Measurements from ENCODE around the gene ADAMTSL1. TPM values are rescaled to one million over a fixed set of nuclear protein-coding genes. Genes with fewer than 3 reads are reported as not detected.

Gene ADAMTSL1
- polyA plus RNA-seq, 2 of the 4 experiments (the other 2 are of a cell fraction): 0.03 TPM; not detected in 1

DNA sequence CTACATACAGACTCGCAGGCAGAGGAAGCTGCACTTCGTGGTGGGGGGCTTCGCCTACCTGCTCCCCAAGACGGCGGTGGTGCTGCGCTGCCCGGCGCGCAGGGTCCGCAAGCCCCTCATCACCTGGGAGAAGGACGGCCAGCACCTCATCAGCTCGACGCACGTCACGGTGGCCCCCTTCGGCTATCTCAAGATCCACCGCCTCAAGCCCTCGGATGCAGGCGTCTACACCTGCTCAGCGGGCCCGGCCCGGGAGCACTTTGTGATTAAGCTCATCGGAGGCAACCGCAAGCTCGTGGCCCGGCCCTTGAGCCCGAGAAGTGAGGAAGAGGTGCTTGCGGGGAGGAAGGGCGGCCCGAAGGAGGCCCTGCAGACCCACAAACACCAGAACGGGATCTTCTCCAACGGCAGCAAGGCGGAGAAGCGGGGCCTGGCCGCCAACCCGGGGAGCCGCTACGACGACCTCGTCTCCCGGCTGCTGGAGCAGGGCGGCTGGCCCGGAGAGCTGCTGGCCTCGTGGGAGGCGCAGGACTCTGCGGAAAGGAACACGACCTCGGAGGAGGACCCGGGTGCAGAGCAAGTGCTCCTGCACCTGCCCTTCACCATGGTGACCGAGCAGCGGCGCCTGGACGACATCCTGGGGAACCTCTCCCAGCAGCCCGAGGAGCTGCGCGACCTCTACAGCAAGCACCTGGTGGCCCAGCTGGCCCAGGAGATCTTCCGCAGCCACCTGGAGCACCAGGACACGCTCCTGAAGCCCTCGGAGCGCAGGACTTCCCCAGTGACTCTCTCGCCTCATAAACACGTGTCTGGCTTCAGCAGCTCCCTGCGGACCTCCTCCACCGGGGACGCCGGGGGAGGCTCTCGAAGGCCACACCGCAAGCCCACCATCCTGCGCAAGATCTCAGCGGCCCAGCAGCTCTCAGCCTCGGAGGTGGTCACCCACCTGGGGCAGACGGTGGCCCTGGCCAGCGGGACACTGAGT lies 303.2 kb downstream of the ADAMTSL1 start:
- ATAC-seq: no peak
- no peak overlapping the region for H3K27ac ChIP-seq
- TF ChIP-seq RARB (CRISPR knock-in tag; IDR thresholded peaks at IDR 0.05) (no peak), CBX8 (IDR thresholded peaks at IDR 0.05) (no peak), JUNB (IDR thresholded peaks at IDR 0.05) (no peak), TFCP2L1 (CRISPR knock-in tag; IDR thresholded peaks at IDR 0.05) (no peak), FOSB (CRISPR knock-in tag; IDR thresholded peaks at IDR 0.05) (no peak), MAX (IDR thresholded peaks at IDR 0.05) (no peak), CTCF (IDR thresholded peaks at IDR 0.05) (no peak), TP53 (CRISPR knock-in tag; IDR thresholded peaks at IDR 0.05) (no peak), SMC3 (IDR thresholded peaks at IDR 0.05) (no peak), HDAC2 (IDR thresholded peaks at IDR 0.05) (no peak), EHMT2 (IDR thresholded peaks at IDR 0.05; ENCODE audit: low read depth) (no peak), ZFP36 (IDR thresholded peaks at IDR 0.05; ENCODE audit: borderline replicate concordance, partially characterized antibody) (no peak), KDM1A (IDR thresholded peaks at IDR 0.05; ENCODE audit: low read depth) (no peak), RFX5 (IDR thresholded peaks at IDR 0.05) (no peak), REST (IDR thresholded peaks at IDR 0.05) (no peak), PBX3 (IDR thresholded peaks at IDR 0.05) (no peak), SREBF2 (IDR thresholded peaks at IDR 0.05) (no peak)
- TF ChIP-seq, protein P1, sequence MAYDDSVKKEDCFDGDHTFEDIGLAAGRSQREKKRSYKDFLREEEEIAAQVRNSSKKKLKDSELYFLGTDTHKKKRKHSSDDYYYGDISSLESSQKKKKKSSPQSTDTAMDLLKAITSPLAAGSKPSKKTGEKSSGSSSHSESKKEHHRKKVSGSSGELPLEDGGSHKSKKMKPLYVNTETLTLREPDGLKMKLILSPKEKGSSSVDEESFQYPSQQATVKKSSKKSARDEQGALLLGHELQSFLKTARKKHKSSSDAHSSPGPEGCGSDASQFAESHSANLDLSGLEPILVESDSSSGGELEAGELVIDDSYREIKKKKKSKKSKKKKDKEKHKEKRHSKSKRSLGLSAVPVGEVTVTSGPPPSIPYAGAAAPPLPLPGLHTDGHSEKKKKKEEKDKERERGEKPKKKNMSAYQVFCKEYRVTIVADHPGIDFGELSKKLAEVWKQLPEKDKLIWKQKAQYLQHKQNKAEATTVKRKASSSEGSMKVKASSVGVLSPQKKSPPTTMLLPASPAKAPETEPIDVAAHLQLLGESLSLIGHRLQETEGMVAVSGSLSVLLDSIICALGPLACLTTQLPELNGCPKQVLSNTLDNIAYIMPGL (CRISPR knock-in tag; IDR thresholded peaks at IDR 0.05; ENCODE audit: borderline replicate concordance): no peak
- no peak overlapping the region for H3K4me2 ChIP-seq
- no peak for DNase-seq (ENCODE audit: low read depth in 1 of 2, low spot score in 1 of 2)
- no peaks in the 10 kb centered on the region for H3K9me3 ChIP-seq
- FAIRE-seq: no peak
- 60% methylated on average over 47 of the region's 73 CpGs for WGBS (ENCODE audit: missing lambda C conversion rate)
- CTCF ChIA-PET: interaction anchor here (1.0 to 2.7 kb wide), 2 partner anchors 15 to 104 kb away, joined by 3 to 10 read pairs; no protein-coding TSS in a partner anchor
- H3K4me3 ChIP-seq: no peak overlapping the region
- POLR2A ChIA-PET: no interaction called here
- H3K4me1 ChIP-seq: no peaks in the 10 kb centered on the region
